Pulmonary artery endothelial cell (primary cell): ENCODE measurements around the gene RFTN1. TPM values are rescaled to one million over a fixed set of nuclear protein-coding genes. Genes with fewer than 3 reads are reported as not detected.
A peak's percentile ranks its signal among the peaks of the same experiment; 100 is the strongest.

Source experiments
- DNase-seq: peaks from one replicate; pipeline ENCODE4 v3.0.0-alpha.2; 2011; ENCODE audit warnings: low read depth, low spot score
- total RNA-seq: library from RNA; depleted of rRNA; stranded (reverse); fragments of >200 nt; gene quantifications from 2 replicates; pipeline ENCODE4 v1.2.3, GENCODE V29; 2014

The RFTN1 gene
- 30.1 and 49.7 TPM in 2 replicates for total RNA-seq

- DNase-seq = no peak
Observed at GRCh38 chr3:16513141-16514020, at the start of gene RFTN1. TSS of gene RFTN1 (minus strand) at chr3:16513699. CDS start at chr3:16493869, 19,830 bp downstream.

GRCh38 chr3:16559653-16560365 lies 46.3 kb upstream of the RFTN1 start:
- no peak for DNase-seq

DNA sequence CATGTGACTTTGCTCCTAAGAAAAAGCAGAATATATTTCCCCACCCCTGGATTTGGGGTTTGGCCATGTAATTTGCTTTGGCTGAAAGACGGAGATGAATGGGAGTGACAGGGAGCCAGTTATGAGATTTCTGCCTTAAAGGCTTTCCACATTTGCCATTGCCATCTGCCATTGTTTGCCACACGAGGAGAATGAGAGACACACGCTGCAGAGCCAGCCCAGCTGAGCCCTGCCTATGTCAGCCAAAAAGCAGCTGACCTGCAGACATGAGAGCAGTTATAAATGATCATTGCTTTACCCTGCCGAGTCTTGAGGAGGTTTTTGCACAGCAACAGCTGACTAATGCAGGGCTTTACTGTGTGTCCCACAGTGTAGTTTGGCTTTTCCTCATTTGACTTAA lies 40.6 kb upstream of the RFTN1 start:
- DNase-seq = no peak

DNA sequence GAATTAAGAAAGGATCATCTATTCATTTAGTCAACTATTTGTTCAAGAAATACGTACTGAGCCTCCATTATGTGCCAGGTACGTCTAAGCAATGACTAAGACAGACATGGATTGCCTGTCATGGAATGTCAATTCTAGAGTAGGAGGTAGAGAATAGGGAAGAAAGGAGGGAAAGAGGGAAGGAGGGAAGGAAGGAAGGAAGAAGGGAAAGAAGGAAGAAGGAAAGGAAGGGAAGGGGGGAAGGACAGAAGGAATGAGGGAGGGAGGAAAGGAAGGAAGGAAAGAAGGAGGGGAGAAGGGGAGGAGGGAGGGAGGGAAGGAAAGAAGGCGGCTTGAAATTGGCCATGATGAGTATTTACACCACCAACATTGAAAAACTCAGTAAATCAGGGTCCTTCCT lies 39.3 kb upstream of the RFTN1 start:
- no peak for DNase-seq

DNA sequence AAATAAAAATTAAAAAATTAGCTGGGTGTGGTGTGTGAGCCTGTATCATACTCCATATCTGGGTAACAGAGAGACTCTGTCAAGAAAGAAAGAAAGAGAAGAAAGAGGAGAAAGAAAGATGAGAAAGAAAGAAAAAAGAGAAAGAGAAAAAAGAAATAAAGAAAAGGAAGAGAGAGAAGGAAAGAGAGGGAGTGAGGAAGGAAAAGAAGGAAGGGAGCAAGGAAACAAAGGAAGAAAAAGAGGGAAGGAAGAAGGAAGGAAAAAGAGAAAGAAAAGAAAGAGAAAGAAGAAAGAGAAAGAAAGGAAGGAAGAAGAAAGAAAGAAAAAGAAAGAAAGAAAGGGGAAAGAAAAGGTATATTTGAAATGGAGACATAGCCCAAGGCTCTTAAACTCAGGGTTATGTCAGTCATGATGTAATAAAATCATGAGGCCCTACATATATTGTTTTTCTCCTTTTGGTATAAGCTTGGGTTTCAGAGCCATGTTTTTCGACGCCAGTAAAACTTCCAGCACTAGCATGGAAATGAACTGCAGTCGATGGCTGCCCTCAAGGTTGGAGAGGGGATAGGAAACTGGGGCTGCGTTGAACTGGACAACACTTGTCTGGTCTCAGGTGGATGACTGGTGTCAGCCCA lies 38.0 kb upstream of the RFTN1 start:
- DNase-seq = no peak

GRCh38 chr3:16550676-16551341 lies 37.3 kb upstream of the RFTN1 start:
- DNase-seq = peak; percentile 43

DNA sequence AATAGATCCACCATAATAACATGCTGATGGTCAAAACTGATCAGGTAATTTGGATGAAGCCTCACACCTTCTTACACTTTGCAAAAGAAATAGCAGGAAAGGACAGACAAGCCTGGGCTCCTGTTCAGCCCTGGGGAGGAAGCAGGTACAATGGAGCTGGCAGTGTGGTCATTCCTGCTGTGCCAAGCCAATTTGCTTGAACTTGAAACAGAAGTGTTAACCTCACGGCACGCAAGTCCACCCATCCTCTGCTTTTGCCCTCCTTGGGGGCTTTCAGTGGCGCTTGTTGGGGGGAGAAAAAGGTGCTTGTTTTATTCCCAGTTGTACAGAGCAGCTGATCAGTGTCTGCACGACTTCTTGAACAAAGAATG lies 36.8 kb upstream of the RFTN1 start:
- DNase-seq = no peak

DNA sequence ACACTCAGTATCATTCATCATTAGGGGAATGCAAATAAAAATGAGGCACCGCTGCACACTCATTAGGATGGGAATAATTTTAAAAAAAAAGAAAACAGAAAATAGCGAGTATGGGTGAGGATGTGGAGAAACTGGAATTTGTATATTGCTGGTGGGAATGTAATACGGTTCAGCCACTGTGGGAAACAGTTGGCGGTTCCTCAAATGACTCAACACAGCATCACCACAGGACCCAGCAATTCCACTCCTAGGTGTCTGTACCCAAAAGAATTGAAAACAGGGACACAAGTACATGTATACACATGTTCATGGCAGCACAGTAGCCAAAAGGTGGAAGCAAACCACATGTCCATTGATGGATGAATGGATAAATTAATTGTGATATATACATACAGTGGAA lies 35.2 kb upstream of the RFTN1 start:
- DNase-seq = no peak

DNA sequence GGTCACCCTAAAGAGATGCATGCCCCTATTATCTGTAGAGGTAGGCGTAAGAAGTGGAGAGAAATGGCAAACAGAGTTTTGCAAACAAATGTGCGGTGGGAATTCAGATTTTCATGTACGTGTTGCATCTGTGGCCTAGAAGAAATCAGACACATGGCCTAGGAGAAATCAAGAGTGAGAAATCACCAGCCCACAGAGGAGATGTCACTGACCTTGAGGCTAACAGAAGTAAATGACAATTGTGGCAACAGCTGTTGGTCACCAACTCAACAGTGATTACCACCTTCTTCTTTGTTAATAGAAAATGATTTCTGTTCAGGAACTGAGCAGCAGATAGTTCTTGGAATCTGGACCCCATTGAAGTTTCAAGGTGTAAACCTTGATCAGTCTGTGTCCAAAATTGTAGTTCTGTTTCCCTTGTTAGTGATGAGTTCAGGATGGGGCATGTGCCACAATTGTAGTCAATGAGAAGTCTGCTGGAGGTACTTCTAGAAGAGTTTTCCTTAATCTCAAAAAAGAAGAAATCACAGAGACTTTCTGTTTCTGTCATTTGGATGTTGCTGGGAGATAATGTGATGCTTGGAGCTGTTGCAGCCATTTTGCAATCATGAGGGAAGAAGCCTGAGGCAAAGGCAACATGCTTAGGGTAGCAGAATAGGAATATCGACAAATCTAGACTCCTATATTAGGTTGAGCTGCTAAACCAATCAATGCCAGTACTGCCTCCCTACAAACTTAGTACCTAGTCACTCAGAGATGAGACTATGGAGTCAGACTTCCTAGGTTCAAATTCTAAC lies 34.3 kb upstream of the RFTN1 start:
- no peak for DNase-seq

GRCh38 chr3:16546186-16547010 lies 32.9 kb upstream of the RFTN1 start:
- DNase-seq = no peak

DNA sequence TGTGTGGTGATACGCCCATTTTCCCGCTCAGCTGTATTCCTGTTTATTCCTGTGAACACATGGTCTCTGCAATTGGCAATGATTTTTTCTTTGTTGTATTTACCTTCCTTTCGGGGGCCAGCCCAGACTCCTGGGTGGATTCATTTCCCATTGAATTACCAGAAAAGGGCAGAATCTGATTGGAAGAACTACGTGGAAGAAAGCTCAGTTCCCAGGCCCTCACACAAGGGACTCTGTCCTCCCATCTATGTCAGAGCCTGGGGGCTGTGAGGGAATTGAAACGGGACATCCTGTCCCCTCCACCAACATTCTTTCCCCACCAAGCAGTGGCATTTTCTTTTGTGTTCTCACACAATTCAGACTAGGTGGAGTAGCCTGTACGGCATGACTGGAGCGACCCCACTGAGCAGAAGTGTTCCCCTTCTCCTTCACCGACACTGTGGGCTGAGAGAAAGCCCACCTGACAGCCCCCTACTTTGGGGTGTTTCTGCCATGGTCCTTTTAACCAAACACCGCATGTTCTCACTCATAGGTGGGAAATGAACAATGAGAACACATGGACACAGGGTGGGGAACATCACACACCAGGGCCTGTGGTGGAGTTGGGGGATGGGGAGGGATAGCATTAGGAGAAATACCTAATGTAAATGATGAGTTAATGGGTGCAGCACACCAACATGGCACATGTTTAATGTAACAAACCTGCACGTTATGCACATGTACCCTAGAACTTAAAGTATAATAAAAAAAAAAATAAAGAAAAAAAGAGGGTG lies 32.1 kb upstream of the RFTN1 start:
- no peak for DNase-seq

DNA sequence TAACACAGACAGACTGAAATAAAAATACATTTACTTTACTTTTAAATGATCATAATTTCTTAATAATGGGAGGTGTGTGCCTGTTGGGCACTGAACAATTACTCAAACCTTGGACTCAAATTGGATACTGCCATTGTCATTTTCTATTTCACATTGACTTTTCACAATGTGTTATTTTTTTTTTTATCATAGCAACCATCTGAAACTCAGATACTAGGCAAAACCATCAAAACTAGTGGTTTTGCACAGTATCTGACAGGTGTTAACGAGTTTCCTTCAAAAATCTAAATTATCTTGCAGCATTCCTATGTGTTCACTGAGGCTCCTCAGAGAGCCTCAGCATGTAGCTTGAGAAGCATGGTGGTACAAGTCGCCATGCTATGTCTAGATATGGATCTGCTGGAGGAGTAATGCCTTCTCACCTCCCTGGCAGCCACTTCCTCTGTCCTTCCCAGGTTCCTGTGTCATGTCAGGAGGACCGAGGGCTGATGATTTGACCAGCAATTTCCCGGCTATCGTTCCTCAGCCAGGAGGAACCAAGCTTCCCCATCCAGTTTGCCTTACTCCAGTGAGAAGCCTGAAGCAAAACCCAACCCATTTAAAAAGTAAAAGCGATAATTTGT lies 29.9 kb upstream of the RFTN1 start:
- no peak for DNase-seq

DNA sequence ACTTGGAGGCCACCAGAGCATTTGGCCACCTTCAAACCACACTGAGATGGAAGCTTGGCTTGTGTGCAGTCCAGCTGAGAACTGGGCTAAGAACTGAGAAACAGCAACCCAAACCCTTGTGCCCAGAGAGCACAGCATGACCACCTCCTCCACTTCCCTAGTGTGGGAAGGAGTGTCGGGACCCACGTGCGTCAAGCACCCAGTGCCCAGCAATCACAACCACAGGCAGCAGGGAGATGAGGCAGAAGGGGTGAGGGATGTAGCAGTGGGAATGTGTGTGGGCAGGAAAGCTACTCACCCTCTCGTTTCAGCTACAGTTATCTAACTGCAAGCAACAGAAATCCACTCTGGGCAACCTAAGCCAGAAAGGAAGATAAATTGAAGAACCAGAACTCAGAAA lies 25.0 kb upstream of the RFTN1 start:
- no peak for DNase-seq

GRCh38 chr3:16536996-16537395 lies 23.5 kb upstream of the RFTN1 start:
- no peak for DNase-seq

GRCh38 chr3:16536344-16536663 lies 22.8 kb upstream of the RFTN1 start:
- no peak for DNase-seq

DNA sequence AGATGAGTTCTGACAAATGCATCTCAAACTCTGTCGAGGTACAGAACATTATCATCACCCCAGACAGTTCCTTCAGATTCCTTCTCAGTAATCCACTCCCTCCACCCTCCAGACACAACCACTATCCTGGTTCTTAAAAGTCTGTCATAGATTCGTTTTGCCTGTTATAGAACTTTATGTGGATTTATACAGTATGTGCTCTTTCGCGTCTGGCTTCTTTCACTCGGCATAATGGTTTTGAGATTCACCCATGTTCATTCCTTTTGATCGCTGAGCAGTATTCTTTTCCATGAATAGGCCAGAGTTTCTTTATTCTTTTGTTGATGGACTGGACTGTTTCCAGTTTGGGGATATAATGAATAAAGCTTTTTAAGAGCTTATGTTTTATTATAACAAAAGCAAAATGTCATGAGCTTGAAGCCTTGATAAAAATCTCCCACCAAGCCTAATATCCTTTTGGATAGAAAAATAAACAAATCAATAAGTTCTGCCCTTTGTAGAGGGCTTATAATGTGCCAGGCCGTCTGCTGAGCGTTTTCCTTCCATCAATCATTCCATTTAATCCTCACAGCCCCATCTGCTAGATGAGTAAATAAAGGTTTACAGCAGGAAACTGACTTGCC lies 21.3 kb upstream of the RFTN1 start:
- DNase-seq = no peak

DNA sequence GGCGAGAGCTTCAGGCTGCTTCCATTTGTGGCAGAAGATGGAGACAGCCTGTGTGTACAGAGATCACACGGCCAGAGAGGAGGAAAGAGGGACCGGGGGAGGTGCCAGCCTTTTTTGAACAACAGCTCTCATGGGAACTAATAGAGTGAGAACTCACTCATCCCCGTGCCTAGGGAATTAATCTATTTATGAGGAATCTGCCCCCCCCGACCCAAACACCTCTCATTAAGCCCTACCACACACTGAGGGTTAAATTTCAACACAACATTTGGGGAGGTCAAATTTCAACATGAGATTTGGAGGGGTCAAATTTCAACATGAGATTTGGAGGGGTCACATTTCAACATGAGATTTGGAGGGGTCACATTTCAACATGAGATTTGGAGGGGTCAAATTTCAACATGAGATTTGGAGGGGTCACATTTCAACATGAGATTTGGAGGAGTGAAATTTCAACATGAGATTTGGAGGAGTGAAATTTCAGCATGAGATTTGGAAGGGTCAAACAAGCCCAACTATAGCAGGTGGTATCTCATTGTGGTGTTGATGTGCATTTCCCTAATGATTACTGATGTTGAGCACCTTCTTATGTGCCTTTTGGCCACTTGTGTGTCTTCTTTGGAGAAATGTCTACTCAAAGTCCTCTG lies 20.6 kb upstream of the RFTN1 start:
- DNase-seq = no peak

- DNase-seq = no peak
Observed at GRCh38 chr3:16529264-16529663, 15.8 kb upstream of the RFTN1 start.
